H9 (cell line): ENCODE measurements around the gene KIAA0513. TPM values are rescaled to one million over a fixed set of nuclear protein-coding genes. Genes with fewer than 3 reads are reported as not detected.

Experiments
- DNase-seq: peaks from one replicate; pipeline ENCODE4 v3.0.0-alpha.2; 2017
- H2AFZ ChIP-seq: one replicate; pipeline ENCODE4 v1.6.1; 2013; ENCODE audit warnings: mild to moderate bottlenecking, low read length, control low read depth, moderate library complexity
- H2AK5ac ChIP-seq: 2 replicates; pipeline ENCODE4 v1.6.1; 2013; ENCODE audit warnings: low read length, control low read depth, mixed read lengths; ENCODE audit not compliant: insufficient read length
- H2BK120ac ChIP-seq: one replicate; pipeline ENCODE4 v1.6.1; 2013; ENCODE audit warnings: low read depth, mild to moderate bottlenecking, low read length, control low read depth, inconsistent platforms; ENCODE audit not compliant: poor library complexity, severe bottlenecking
- H2BK12ac ChIP-seq: 2 replicates; pipeline ENCODE4 v1.6.1; 2013; ENCODE audit warnings: low read length, control low read depth, mixed read lengths, low read depth; ENCODE audit not compliant: insufficient read length
- H2BK15ac ChIP-seq: 2 replicates; pipeline ENCODE4 v1.6.1; 2013; ENCODE audit warnings: low read depth, low read length, control low read depth
- H2BK20ac ChIP-seq: one replicate; pipeline ENCODE4 v1.6.1; 2013; ENCODE audit warnings: low read depth, mild to moderate bottlenecking, low read length, control low read depth, inconsistent platforms; ENCODE audit not compliant: poor library complexity, severe bottlenecking
- H2BK5ac ChIP-seq: 2 replicates; pipeline ENCODE4 v1.6.1; 2013; ENCODE audit warnings: low read length, control low read depth, mixed read lengths; ENCODE audit not compliant: insufficient read length
- H3K14ac ChIP-seq: 2 replicates; pipeline ENCODE4 v1.6.1; 2013; ENCODE audit warnings: low read length, control low read depth; ENCODE audit not compliant: insufficient read depth
- H3K18ac ChIP-seq: 2 replicates; pipeline ENCODE4 v1.6.1; 2013; ENCODE audit warnings: low read depth, mild to moderate bottlenecking, mixed read lengths, low read length, control low read depth; ENCODE audit not compliant: insufficient read length
- H3K23ac ChIP-seq: 2 replicates; pipeline ENCODE4 v1.6.1; 2013; ENCODE audit warnings: low read length, control low read depth, mixed read lengths, low read depth; ENCODE audit not compliant: insufficient read length
- H3K23me2 ChIP-seq: 2 replicates; pipeline ENCODE4 v1.6.1; 2013; ENCODE audit warnings: low read depth, mild to moderate bottlenecking, mixed read lengths, low read length, control low read depth; ENCODE audit not compliant: insufficient read length, poor library complexity, severe bottlenecking
- H3K27ac ChIP-seq: 2 replicates; pipeline ENCODE4 v1.5.1; 2013; ENCODE audit warnings: low read length, control low read depth, mixed read lengths, low read depth; ENCODE audit not compliant: insufficient read length
- H3K27me3 ChIP-seq: 2 replicates; pipeline ENCODE4 v1.6.1; 2013; ENCODE audit warnings: low read length, control low read depth, inconsistent platforms; ENCODE audit not compliant: insufficient read depth
- H3K4ac ChIP-seq: 2 replicates; pipeline ENCODE4 v1.6.1; 2013; ENCODE audit warnings: low read depth, mild to moderate bottlenecking, control low read depth, inconsistent platforms, low read length, moderate library complexity
- H3K4me1 ChIP-seq: 2 replicates; pipeline ENCODE4 v1.6.1; 2013; ENCODE audit warnings: low read length, control low read depth, inconsistent platforms; ENCODE audit not compliant: insufficient read depth
- H3K4me2 ChIP-seq: 2 replicates; pipeline ENCODE4 v1.6.1; 2013; ENCODE audit warnings: low read length, control low read depth, mixed read lengths; ENCODE audit not compliant: insufficient read length, insufficient read depth
- H3K56ac ChIP-seq: 2 replicates; pipeline ENCODE4 v1.6.1; 2013; ENCODE audit warnings: low read depth, mild to moderate bottlenecking, mixed read lengths, low read length, control low read depth; ENCODE audit not compliant: insufficient read length
- H3K79me1 ChIP-seq: 2 replicates; pipeline ENCODE4 v1.6.1; 2013; ENCODE audit warnings: low read depth, mild to moderate bottlenecking, moderate library complexity, low read length, control low read depth, inconsistent platforms; ENCODE audit not compliant: insufficient read depth, poor library complexity, severe bottlenecking
- H3K79me2 ChIP-seq: 2 replicates; pipeline ENCODE4 v1.6.1; 2013; ENCODE audit warnings: low read length, control low read depth, inconsistent platforms; ENCODE audit not compliant: insufficient read depth
- H3K9ac ChIP-seq: 2 replicates; pipeline ENCODE4 v1.6.1; 2013; ENCODE audit warnings: low read length, control low read depth, mixed read lengths; ENCODE audit not compliant: insufficient read length; ENCODE audit errors: extremely low read depth
- H3K9me3 ChIP-seq: one replicate; pipeline ENCODE4 v1.6.1; 2013; ENCODE audit warnings: low read depth, low read length, inconsistent platforms; ENCODE audit not compliant: control insufficient read depth
- H3T11ph ChIP-seq: one replicate; pipeline ENCODE4 v1.6.1; 2013; ENCODE audit warnings: mild to moderate bottlenecking, low read length, control low read depth, inconsistent platforms
- H4K20me1 ChIP-seq: one replicate; pipeline ENCODE4 v1.6.1; 2013; ENCODE audit not compliant: control insufficient read depth, insufficient read length, insufficient read depth
- H4K5ac ChIP-seq: 2 replicates; pipeline ENCODE4 v1.6.1; 2013; ENCODE audit warnings: low read depth, mild to moderate bottlenecking, mixed read lengths, low read length, control low read depth; ENCODE audit not compliant: insufficient read length
- H4K8ac ChIP-seq: replicated peaks from 2 replicates; pipeline ENCODE4 v1.6.1; 2013; ENCODE audit warnings: low read length, control low read depth, mixed read lengths, low read depth; ENCODE audit not compliant: insufficient read length
- H4K91ac ChIP-seq: 2 replicates; pipeline ENCODE4 v1.6.1; 2013; ENCODE audit warnings: low read depth, mild to moderate bottlenecking, moderate library complexity, mixed read lengths, low read length, control low read depth; ENCODE audit not compliant: insufficient read length
- H3K27ac Mint-ChIP-seq, 3 experiments: 2 replicates in 2 of 3; 3 replicates in 1 of 3; pipeline ENCODE4 v1.8.0; 2020 to 2021; ENCODE audit warnings: mixed read lengths in 3 of 3, mild to moderate bottlenecking in 1 of 3, moderate library complexity in 1 of 3
- H3K27me3 Mint-ChIP-seq: 2 replicates; pipeline ENCODE4 v1.8.0; 2021; ENCODE audit warnings: low read depth, mild to moderate bottlenecking, moderate library complexity, mixed read lengths
- H3K36me3 Mint-ChIP-seq, 3 experiments: 2 replicates in 2 of 3; 3 replicates in 1 of 3; pipeline ENCODE4 v1.8.0; 2020 to 2021; ENCODE audit warnings: low read depth in 3 of 3, mixed read lengths in 3 of 3; ENCODE audit not compliant: insufficient read depth in 1 of 3
- H3K4me1 Mint-ChIP-seq, 2 experiments: 2 replicates each; pipeline ENCODE4 v1.8.0; 2020; ENCODE audit warnings: mixed read lengths in 2 of 2
- H3K4me3 Mint-ChIP-seq, 2 experiments: 2 replicates in 1 of 2; 3 replicates in 1 of 2; pipeline ENCODE4 v1.8.0; 2020 to 2021; ENCODE audit warnings: mild to moderate bottlenecking in 2 of 2, mixed read lengths in 2 of 2, moderate library complexity in 1 of 2
- H3K9me3 Mint-ChIP-seq, 2 experiments: 2 replicates in 1 of 2; 3 replicates in 1 of 2; pipeline ENCODE4 v1.8.0; 2020; ENCODE audit warnings: mild to moderate bottlenecking in 2 of 2, mixed read lengths in 2 of 2, moderate library complexity in 1 of 2
- CTCF ChIP-seq: fragments of 200-600 bp; sonication (generic); conservative IDR thresholded peaks from 3 replicates; pipeline ENCODE4 v1.8.0; 2021; ENCODE audit warnings: antibody characterized with exemption, mild to moderate bottlenecking
- WGBS: extraction: QIAGEN DNeasy Blood & Tissue Kit; methylation state at CpG from one replicate; pipeline ENCODE4 v1.1.7; 2013; ENCODE audit warnings: missing lambda C conversion rate, low lambda C conversion rate, mixed read lengths; ENCODE audit not compliant: insufficient read length; ENCODE audit errors: extremely low coverage; 5-methylcytosine and 5-hydroxymethylcytosine counted together
- total RNA-seq: library from RNA; stranded (reverse); gene quantifications from 2 replicates; pipeline ENCODE4 v1.2.1, GENCODE V29; 2021

The KIAA0513 gene
- total RNA-seq, 1 experiment from 2014 or later: 4.7 TPM

DNA sequence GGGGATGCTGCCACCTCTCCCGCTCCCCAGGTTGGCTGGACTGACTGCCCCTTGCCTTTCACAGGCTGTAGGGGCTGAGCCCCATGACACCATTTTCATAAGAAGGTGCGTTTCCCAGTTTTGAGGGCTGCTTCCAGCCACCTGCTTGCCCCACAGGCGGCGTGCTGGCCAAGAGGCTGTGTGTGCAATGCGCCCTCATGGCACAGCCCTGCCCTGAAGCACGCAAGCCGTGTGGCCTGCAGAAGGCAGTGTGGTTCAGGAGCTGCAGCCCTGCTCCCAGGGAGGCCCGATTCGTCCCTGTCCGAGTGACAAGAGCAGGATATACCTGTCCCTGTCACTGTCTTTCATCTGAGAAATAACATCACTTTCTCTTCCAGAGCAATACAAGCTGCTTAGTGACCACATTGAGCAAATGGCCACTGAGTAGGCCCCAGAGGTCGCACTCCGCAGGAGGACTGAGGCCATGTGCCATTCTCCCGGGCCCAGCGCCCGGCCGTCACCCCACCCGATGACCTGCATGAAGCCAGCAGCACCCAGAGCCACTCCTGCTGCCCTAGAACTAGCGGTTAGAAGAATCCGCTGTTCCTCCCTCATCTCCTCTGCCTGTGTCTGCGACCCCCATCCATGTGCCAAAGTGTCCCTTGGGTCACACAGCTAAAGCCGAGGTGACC lies 60.4 kb downstream of the KIAA0513 start:
- no peak overlapping the region for H3K4ac ChIP-seq
- H4K20me1 ChIP-seq: no peaks in the 10 kb centered on the region
- peaks cover 9% of the 10 kb centered on the region; the same call in 1 of the 2 replicates for H3K27me3 ChIP-seq
- no peak overlapping the region for H2AFZ ChIP-seq
- TF ChIP-seq CTCF: no peak
- no peaks in the 10 kb centered on the region; a peak in 1 of 7 replicates for H3K36me3 Mint-ChIP-seq
- H3K9me3 ChIP-seq: no peaks in the 10 kb centered on the region
- H4K8ac ChIP-seq: no peak overlapping the region
- peaks cover 73% of the 10 kb centered on the region for H3K27me3 Mint-ChIP-seq
- WGBS: no CpG with 5 or more reads among the region's 21 CpGs
- H3K9ac ChIP-seq: no peak overlapping the region
- H3K9me3 Mint-ChIP-seq: no peaks in the 10 kb centered on the region; a peak in 1 of 5 replicates
- no peak overlapping the region for H2BK120ac ChIP-seq
- no peak overlapping the region for H2AK5ac ChIP-seq
- H3K23ac ChIP-seq: no peak overlapping the region
- no peak overlapping the region for H3K4me2 ChIP-seq
- H3T11ph ChIP-seq: no peak overlapping the region
- no peak overlapping the region for H3K56ac ChIP-seq
- no peak overlapping the region for H4K91ac ChIP-seq
- peaks cover under 1% of the 10 kb centered on the region for H3K23me2 ChIP-seq
- no peak overlapping the region for H2BK5ac ChIP-seq
- DNase-seq: no peak
- H3K27ac Mint-ChIP-seq: no peak overlapping the region; a peak in 1 of 7 replicates
- H3K4me1 Mint-ChIP-seq: peaks cover 23 to 38% of the 10 kb centered on the region in 2 experiments
- no peak overlapping the region for H2BK20ac ChIP-seq
- H3K4me3 Mint-ChIP-seq: no peak overlapping the region
- no peaks in the 10 kb centered on the region for H3K79me1 ChIP-seq
- no peak overlapping the region for H3K18ac ChIP-seq
- no peak overlapping the region for H3K27ac ChIP-seq
- no peak overlapping the region for H3K14ac ChIP-seq
- H2BK12ac ChIP-seq: no peak overlapping the region
- no peaks in the 10 kb centered on the region for H3K79me2 ChIP-seq
- no peak overlapping the region for H2BK15ac ChIP-seq
- no peak overlapping the region for H4K5ac ChIP-seq
- H3K4me1 ChIP-seq: no peaks in the 10 kb centered on the region; the same call in 1 of the 2 replicates
